ENCODE measurements around the gene SDK1. TPM values are rescaled to one million over a fixed set of nuclear protein-coding genes. Genes with fewer than 3 reads are reported as not detected.
A peak's percentile ranks its signal among the peaks of the same experiment; 100 is the strongest.

SDK1 gene
- total and polyA plus RNA-seq, 2 experiments from 2014 or later, result 2.1 to 10.0 TPM

DNA sequence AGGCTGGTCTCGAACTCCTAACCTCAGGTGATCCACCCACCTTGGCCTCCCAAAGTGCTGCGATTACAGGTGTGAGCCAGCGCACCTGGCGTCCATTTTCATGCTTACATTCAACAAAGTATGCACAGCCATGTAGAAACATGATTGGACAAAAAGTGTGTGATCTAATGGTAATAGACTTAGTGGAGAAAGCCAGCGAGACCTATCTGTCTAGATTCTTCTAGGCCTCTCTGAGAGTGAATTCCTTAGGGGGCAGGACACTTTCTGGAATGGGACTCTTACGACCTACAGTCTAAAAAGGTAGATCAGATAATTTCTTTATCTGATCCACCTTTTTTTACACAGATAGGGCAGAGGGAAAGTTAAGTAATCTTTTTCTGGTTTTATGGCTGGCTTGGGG lies 46.3 kb upstream of the SDK1 start:
- Mint-ChIP-seq H3K36me3 (ENCODE audit: low read depth) (no peaks in the 10 kb centered on the region), H3K27ac (no peak overlapping the region), H3K9me3 (peaks cover 12% of the 10 kb centered on the region; the same call in 2 of the 3 replicates), H3K27me3 (ENCODE audit: insufficient read depth, low read depth, poor library complexity) (no peaks in the 10 kb centered on the region), H3K4me1 (0 out of 3 replicates have a peak, but pooled peaks cover 4% of the 10 kb centered on the region), H3K4me3 (no peak overlapping the region)
- TF ChIP-seq STAT1 (IDR thresholded peaks at IDR 0.05; ENCODE audit: unreplicated experiment) (no peak), CREB1 (CRISPR knock-in tag; IDR thresholded peaks at IDR 0.05; ENCODE audit: low read depth) (no peak), ZNF114 (CRISPR knock-in tag; IDR thresholded peaks at IDR 0.05) (no peak), CTCF (conservative IDR thresholded peaks at IDR 0.05; ENCODE audit: low read depth in 2 of 2) (no peak)
- Histone ChIP-seq H3K27ac (ENCODE audit: low read depth) (no peak overlapping the region), H3K4me1 (ENCODE audit: insufficient read depth) (no peaks in the 10 kb centered on the region), H2AFZ (no peak overlapping the region), H3K36me3 (ENCODE audit: insufficient read depth) (no peaks in the 10 kb centered on the region), H3K9me2 (ENCODE audit: insufficient read depth) (no peaks in the 10 kb centered on the region; the same call in 1 of the 2 replicates), H4K20me1 (replicated peaks; ENCODE audit: insufficient read depth) (no peaks in the 10 kb centered on the region), H3F3A (replicated peaks; ENCODE audit: low read depth) (no peaks in the 10 kb centered on the region), H3K79me2 (replicated peaks; ENCODE audit: insufficient read depth) (no peaks in the 10 kb centered on the region), H3K4me3 (no peak overlapping the region), H3K27me3 (ENCODE audit: insufficient read depth) (no peaks in the 10 kb centered on the region), H3K4me2 (no peak overlapping the region)
- ATAC-seq, result no peak
- DNase-seq (ENCODE audit: low spot score), result no peak

DNA sequence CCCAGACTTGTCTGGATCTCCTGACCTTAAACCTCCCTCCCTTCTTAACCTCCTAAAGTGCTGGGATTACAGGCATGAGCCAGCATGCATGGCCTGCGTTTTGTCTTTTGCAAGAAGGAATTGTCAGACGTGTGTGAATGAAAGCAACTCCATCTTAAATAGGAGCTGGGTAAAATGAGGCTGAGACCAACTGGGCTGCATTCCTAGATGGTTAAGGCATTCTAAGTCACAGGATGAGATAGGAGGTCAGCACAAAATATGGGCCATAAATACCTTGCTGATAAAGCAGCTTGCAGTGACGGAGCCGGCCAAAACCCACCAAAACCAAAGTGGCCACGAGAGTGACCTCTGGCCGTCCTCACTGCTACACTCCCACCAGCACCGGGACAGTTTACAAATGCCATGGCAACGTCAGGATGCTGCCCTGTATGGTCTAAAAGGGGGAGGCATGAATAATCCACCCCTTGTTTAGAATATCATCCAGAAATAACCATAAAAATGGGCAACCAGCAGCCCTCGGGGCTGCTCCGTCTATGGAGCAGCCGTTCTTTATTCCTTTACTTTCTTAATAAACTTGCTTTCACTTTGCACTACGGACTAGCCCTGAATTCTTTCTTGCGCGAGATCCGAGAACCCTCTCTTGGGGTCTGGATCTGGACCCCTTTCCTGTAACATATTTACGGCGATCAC lies 41.2 kb upstream of the SDK1 start:
- H3K27me3 ChIP-seq (ENCODE audit: insufficient read depth), result no peaks in the 10 kb centered on the region
- H4K20me1 ChIP-seq (replicated peaks; ENCODE audit: insufficient read depth), result no peaks in the 10 kb centered on the region
- peaks cover 2% of the 10 kb centered on the region for H3K27me3 Mint-ChIP-seq (ENCODE audit: insufficient read depth, low read depth, poor library complexity)
- peaks cover 5% of the 10 kb centered on the region; the same call in 1 of the 3 replicates for H3K9me3 Mint-ChIP-seq
- ATAC-seq (no peak), DNase-seq (ENCODE audit: low spot score) (no peak)
- H3K4me1 ChIP-seq (ENCODE audit: insufficient read depth), result peaks cover 4% of the 10 kb centered on the region; the same call in 1 of the 2 replicates
- no peaks in the 10 kb centered on the region for H3K36me3 ChIP-seq (ENCODE audit: insufficient read depth)
- peak overlapping the region; percentile 74 for H2AFZ ChIP-seq
- no peak overlapping the region for H3K4me2 ChIP-seq
- H3K79me2 ChIP-seq (replicated peaks; ENCODE audit: insufficient read depth), result no peaks in the 10 kb centered on the region
- no peak overlapping the region for H3K27ac ChIP-seq (ENCODE audit: low read depth)
- H3K36me3 Mint-ChIP-seq (ENCODE audit: low read depth), result no peaks in the 10 kb centered on the region
- no peak overlapping the region for H3K4me3 ChIP-seq
- no peaks in the 10 kb centered on the region for H3F3A ChIP-seq (replicated peaks; ENCODE audit: low read depth)
- H3K4me3 Mint-ChIP-seq, result no peak overlapping the region
- no peaks in the 10 kb centered on the region for H3K9me2 ChIP-seq (ENCODE audit: insufficient read depth)
- TF ChIP-seq JUNB (IDR thresholded peaks at IDR 0.05; ENCODE audit: unreplicated experiment), result no peak
- TF ChIP-seq ETS1 (IDR thresholded peaks at IDR 0.05), result no peak
- TF ChIP-seq ZNF462 (CRISPR knock-in tag; IDR thresholded peaks at IDR 0.05), result no peak
- no peak for TF ChIP-seq STAT1 (IDR thresholded peaks at IDR 0.05; ENCODE audit: unreplicated experiment)
- H3K4me1 Mint-ChIP-seq, result peaks cover 23% of the 10 kb centered on the region
- H3K27ac Mint-ChIP-seq, result no peak overlapping the region

Measured in GM23338 (cell line).